Osteoblast (primary cell): ENCODE data around the gene EBI3. TPM values are rescaled to one million over a fixed set of nuclear protein-coding genes. Genes with fewer than 3 reads are reported as not detected.
"Not testable (repeated sequence)": the region's sequence is repeated elsewhere in the genome, so short reads cannot be mapped to it uniquely, and the experiment has no call there.

Source experiments
- DNase-seq: peaks from one replicate; pipeline ENCODE4 v3.0.0; 2011; ENCODE audit warnings: low spot score, mixed read lengths; ENCODE audit not compliant: insufficient read length; ENCODE audit errors: missing footprints
- H2AFZ ChIP-seq: 2 replicates; pipeline ENCODE4 v1.6.0; 2011; ENCODE audit warnings: mild to moderate bottlenecking, low read length
- H3K27ac ChIP-seq: 2 replicates; pipeline ENCODE4 v1.5.1; 2011; ENCODE audit warnings: mild to moderate bottlenecking, low read depth, low read length, moderate library complexity
- H3K27me3 ChIP-seq: 2 replicates; pipeline ENCODE4 v1.6.0; 2012; ENCODE audit warnings: mild to moderate bottlenecking, control low read depth, inconsistent platforms, low read length, moderate library complexity; ENCODE audit not compliant: insufficient read depth
- H3K36me3 ChIP-seq: 2 replicates; pipeline ENCODE4 v1.5.1; 2011; ENCODE audit warnings: mild to moderate bottlenecking, low read length, control low read depth, moderate library complexity; ENCODE audit not compliant: insufficient read depth
- H3K4me1 ChIP-seq: 2 replicates; pipeline ENCODE4 v1.5.1; 2011; ENCODE audit warnings: mild to moderate bottlenecking, low read length, control low read depth, moderate library complexity; ENCODE audit not compliant: insufficient read depth
- H3K4me2 ChIP-seq: 2 replicates; pipeline ENCODE4 v1.6.0; 2011; ENCODE audit warnings: mild to moderate bottlenecking, low read length; ENCODE audit not compliant: insufficient read depth
- H3K4me3 ChIP-seq: fragments of 200-600 bp; sonication (generic); 3 replicates; pipeline ENCODE4 v1.5.1; 2012; ENCODE audit warnings: mild to moderate bottlenecking, low read length, inconsistent platforms; ENCODE audit not compliant: insufficient read depth
- H3K79me2 ChIP-seq: 2 replicates; pipeline ENCODE4 v1.6.0; 2012; ENCODE audit warnings: mild to moderate bottlenecking, low read length, control low read depth, inconsistent platforms; ENCODE audit not compliant: insufficient read depth
- H3K9me3 ChIP-seq: 2 replicates; pipeline ENCODE4 v1.5.1; 2011; ENCODE audit warnings: low read depth, low read length, control low read depth
- H4K20me1 ChIP-seq: 2 replicates; pipeline ENCODE4 v1.6.0; 2012; ENCODE audit warnings: mild to moderate bottlenecking, low read length, control low read depth; ENCODE audit not compliant: insufficient read depth
- total RNA-seq: library from RNA; depleted of rRNA; stranded (reverse); fragments of >200 nt; gene quantifications from 2 replicates; pipeline ENCODE4 v1.2.3, GENCODE V29; 2012
- TF ChIP-seq, protein P1 (sequence below): IDR thresholded peaks from 2 replicates; pipeline ENCODE4 v1.5.1; 2011; ENCODE audit warnings: mild to moderate bottlenecking, low read depth, low read length, moderate library complexity; ENCODE audit errors: extremely low read depth

The EBI3 gene
- total RNA-seq, 1 donor, result not detected

DNA sequence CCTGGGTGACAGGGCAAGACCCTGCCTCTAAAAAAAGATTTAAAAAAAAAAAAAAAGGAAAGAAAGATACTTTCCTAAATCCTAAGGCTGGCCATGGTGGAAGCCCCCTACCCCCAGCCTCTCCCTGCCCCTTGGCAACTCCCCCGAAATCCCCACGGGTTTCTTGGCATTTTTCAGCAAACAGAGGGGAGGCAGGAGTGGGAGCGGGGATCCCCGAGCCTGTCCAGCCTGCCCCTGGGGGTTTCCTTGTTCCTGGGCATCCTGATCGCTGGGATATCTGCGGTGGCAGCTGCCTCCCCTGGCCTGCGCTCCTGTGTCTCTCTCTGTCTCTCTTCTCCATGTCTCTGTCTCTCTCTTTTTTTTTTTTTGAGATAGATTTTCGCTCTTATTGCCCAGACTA lies 3.4 kb upstream of the EBI3 start:
- Histone ChIP-seq H3K27me3 (peaks cover 20% of the 10 kb centered on the region), H3K27ac (no peak overlapping the region), H3K4me1 (peaks cover 12% of the 10 kb centered on the region), H3K4me3 (no peak overlapping the region), H3K4me2 (no peak overlapping the region), H3K79me2 (no peaks in the 10 kb centered on the region), H2AFZ (no peak overlapping the region), H3K9me3 (no peaks in the 10 kb centered on the region), H3K36me3 (no peaks in the 10 kb centered on the region), H4K20me1 (no peaks in the 10 kb centered on the region)
- no peak for DNase-seq
- TF ChIP-seq, protein P1, sequence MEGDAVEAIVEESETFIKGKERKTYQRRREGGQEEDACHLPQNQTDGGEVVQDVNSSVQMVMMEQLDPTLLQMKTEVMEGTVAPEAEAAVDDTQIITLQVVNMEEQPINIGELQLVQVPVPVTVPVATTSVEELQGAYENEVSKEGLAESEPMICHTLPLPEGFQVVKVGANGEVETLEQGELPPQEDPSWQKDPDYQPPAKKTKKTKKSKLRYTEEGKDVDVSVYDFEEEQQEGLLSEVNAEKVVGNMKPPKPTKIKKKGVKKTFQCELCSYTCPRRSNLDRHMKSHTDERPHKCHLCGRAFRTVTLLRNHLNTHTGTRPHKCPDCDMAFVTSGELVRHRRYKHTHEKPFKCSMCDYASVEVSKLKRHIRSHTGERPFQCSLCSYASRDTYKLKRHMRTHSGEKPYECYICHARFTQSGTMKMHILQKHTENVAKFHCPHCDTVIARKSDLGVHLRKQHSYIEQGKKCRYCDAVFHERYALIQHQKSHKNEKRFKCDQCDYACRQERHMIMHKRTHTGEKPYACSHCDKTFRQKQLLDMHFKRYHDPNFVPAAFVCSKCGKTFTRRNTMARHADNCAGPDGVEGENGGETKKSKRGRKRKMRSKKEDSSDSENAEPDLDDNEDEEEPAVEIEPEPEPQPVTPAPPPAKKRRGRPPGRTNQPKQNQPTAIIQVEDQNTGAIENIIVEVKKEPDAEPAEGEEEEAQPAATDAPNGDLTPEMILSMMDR, result no peak

DNA sequence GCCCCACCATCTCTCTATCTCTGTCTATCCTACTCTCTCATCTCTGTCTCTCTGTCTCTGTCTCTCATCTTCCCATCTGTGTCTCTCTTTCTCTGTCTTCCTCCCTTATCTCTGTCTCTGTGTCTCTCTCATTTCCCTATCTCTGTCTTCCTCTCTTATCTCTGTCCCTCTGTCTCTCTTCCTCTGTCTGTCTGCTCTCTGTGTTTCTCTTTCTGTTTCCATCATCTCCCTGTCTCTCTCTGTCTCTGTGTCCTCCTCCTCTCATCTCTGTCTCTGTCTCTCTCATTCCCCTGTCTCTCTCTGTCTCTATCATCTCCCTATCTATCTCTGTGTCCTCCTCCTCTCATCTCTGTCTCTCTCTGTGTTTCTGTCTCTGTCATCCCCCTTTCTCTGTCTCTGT lies 1.6 kb upstream of the EBI3 start:
- Histone ChIP-seq H3K27ac (no peak overlapping the region), H3K27me3 (peaks cover 20% of the 10 kb centered on the region), H3K4me3 (no peak overlapping the region), H3K4me1 (peaks cover 12% of the 10 kb centered on the region), H3K9me3 (no peaks in the 10 kb centered on the region), H3K79me2 (no peaks in the 10 kb centered on the region), H4K20me1 (no peaks in the 10 kb centered on the region), H3K36me3 (no peaks in the 10 kb centered on the region), H3K4me2 (no peak overlapping the region), H2AFZ (no peak overlapping the region)
- no peak for DNase-seq
- TF ChIP-seq, protein P1, result no peak

DNA sequence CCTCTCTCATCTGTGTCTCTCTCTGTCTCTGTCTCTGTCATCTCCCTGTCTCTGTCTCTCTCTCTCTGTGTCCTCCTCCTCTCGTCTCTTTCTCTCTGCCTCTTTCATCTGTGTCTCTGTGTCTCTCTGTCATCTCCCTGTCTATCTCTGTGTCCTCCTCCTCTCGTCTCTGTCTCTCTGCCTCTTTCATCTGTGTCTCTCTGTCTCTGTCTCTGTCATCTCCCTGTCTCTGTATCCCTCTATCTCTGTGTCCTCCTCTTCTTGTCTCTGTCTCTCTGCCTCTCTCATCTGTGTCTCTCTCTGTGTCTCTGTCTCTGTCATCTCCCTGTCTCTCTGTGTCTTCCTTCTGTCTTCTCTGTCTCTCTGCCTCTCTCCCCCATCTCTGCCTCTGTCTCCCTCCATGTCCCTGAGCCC lies 551 bp upstream of the EBI3 start:
- Histone ChIP-seq H3K27ac (no peak overlapping the region), H4K20me1 (no peaks in the 10 kb centered on the region), H2AFZ (no peak overlapping the region), H3K9me3 (no peaks in the 10 kb centered on the region), H3K4me2 (peak overlapping the region; percentile 57), H3K36me3 (no peaks in the 10 kb centered on the region), H3K27me3 (peaks cover 20% of the 10 kb centered on the region), H3K4me3 (no peak overlapping the region), H3K4me1 (peaks cover 12% of the 10 kb centered on the region), H3K79me2 (no peaks in the 10 kb centered on the region)
- TF ChIP-seq, protein P1, result no peak
- no peak for DNase-seq

DNA sequence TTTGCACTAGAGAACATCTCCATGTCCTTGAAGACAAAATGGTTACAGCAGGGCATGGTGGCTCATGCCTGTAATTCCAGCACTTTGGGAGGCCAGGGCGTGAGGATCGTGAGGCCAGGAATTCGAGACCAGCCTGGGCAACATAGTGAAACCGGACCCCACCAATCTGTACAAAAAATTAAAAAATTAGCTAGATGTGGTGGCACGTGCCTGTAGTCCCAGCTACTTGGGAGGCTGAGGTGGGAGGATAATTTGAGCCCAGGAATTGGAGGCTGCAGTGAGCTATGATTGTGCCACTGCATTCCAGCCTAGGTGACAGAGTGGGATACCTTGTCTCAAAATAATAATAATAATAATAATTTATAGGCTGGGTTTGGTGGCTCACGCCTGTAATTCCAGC lies 914 bp downstream of the EBI3 start:
- not testable (repeated sequence) for H3K4me2 ChIP-seq, H2AFZ ChIP-seq

DNA sequence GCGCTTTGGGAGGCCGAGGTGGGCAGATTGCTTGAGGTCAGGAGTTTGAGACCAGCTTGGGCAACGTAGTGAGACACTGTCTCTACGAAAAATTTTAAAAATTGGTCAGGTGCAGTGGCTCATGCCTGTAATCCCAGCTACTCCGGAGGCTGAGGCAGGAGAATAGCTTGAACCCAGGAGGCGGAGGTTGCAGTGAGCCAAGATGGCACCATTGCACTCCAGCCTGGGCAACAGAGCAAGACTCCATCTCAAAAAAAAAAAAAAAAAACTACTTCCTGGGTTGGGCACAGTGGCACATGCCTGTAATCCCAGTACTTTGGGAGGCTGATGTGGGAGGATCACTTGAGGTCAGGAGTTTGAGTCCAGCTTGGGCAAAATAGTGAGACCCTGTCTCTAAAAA lies 2.2 kb downstream of the EBI3 start:
- not testable (repeated sequence) for DNase-seq, H3K27ac ChIP-seq, H2AFZ ChIP-seq, H3K79me2 ChIP-seq, H3K4me2 ChIP-seq, H3K36me3 ChIP-seq, H3K9me3 ChIP-seq, H4K20me1 ChIP-seq, H3K4me3 ChIP-seq
- peaks cover 17% of the 10 kb centered on the region for H3K27me3 ChIP-seq
- H3K4me1 ChIP-seq, result peaks cover 12% of the 10 kb centered on the region

More for the DNA sequence above, 914 bp downstream of the EBI3 start:
- not testable (repeated sequence) for H3K4me3 ChIP-seq, H4K20me1 ChIP-seq, H3K27ac ChIP-seq, H3K9me3 ChIP-seq, DNase-seq, H3K36me3 ChIP-seq, H3K79me2 ChIP-seq
- Histone ChIP-seq H3K27me3 (peaks cover 20% of the 10 kb centered on the region), H3K4me1 (peaks cover 12% of the 10 kb centered on the region)

DNA sequence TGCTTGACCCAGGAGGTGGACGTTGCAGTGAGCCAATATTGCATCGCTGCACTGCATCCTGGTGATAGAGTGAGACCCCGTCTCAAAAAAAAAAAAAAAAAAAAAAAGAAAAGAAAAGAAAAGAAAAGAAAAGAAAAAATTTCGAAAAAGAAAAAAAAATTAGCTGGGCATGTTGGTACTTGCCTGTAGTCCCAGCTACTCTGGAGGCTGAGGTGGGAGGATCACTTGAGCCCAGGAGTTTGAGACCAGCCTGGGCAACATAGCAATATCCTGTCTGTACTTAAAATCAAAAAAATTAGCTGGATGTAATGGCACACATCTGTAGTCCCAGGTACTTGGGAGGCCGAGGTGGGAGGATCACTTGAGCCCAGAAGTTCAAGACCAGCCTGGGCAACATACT lies 2.8 kb downstream of the EBI3 start:
- not testable (repeated sequence) for DNase-seq, H3K4me3 ChIP-seq, H3K36me3 ChIP-seq, H3K4me2 ChIP-seq, H3K27ac ChIP-seq, H3K79me2 ChIP-seq, H3K9me3 ChIP-seq, H2AFZ ChIP-seq, H4K20me1 ChIP-seq
- Histone ChIP-seq H3K27me3 (peaks cover 17% of the 10 kb centered on the region), H3K4me1 (peaks cover 12% of the 10 kb centered on the region)
